ENCODE results near the gene ACAA1.

DNA sequence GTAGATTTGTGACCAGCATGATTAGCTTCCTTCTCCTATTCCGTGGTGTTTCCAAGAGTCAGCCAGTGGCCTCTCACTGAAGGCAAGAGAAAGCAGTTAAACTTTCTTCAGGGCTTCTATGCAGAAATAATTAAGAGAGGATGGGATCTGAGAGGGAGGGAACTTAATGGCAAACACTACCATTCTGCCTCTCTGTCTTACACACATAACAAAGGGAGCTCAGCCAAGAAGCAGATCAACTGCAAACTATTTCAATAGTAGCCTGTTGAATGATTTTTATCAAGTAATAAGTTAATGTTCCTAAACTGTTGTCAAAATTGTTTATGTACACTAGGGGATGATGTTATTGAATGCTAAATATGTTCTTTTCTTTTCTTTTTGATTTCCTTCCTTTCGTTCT lies 40.3 kb upstream of the ACAA1 start:
- TF ChIP-seq, protein P1, sequence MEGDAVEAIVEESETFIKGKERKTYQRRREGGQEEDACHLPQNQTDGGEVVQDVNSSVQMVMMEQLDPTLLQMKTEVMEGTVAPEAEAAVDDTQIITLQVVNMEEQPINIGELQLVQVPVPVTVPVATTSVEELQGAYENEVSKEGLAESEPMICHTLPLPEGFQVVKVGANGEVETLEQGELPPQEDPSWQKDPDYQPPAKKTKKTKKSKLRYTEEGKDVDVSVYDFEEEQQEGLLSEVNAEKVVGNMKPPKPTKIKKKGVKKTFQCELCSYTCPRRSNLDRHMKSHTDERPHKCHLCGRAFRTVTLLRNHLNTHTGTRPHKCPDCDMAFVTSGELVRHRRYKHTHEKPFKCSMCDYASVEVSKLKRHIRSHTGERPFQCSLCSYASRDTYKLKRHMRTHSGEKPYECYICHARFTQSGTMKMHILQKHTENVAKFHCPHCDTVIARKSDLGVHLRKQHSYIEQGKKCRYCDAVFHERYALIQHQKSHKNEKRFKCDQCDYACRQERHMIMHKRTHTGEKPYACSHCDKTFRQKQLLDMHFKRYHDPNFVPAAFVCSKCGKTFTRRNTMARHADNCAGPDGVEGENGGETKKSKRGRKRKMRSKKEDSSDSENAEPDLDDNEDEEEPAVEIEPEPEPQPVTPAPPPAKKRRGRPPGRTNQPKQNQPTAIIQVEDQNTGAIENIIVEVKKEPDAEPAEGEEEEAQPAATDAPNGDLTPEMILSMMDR (conservative IDR thresholded peaks at IDR 0.05) = no peak
- no peak for TF ChIP-seq ZFX (IDR thresholded peaks at IDR 0.05)

All from C4-2B (cell line).